ENCODE data around the gene SCUBE3.

SCUBE3 gene

DNA sequence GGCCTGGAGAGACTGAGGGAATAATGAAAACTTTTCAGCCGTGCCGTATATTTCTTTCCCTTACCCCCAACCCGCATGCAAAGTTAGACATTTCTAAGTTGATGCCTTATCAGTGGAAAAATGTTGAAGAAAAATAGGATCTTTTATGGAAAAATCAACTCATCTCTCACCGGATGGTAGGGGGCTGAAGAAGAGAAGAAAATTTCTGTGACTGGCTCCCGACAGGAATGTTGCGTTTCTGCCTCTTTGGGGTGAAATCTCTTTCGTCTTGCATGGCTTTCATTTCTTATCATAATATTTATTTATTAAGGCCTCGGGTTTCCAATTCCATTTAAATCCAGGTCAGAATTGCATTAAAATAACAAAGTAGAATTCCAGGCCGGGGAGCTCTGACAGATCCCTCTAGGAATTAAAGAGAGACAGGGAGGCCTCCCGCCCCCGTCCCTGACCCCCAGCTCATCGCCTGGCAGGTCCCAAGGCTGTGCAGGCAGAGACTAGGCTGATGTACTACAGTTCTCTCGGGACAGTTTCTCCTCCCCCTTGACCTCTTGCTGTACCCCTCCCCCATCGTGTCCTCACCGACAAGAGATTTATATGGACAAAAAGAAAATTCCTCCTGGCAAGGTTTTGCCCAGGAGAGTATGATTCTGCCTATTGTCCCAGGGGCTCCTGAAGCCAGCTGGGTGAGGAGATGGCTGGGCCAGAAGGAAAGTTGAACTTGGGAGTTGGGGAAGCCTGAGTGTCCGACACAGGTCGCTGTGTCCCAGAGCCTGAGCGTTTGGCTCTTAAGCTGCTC is 1.3 kb downstream of the SCUBE3 start:
- DNase-seq, result no peak

DNA sequence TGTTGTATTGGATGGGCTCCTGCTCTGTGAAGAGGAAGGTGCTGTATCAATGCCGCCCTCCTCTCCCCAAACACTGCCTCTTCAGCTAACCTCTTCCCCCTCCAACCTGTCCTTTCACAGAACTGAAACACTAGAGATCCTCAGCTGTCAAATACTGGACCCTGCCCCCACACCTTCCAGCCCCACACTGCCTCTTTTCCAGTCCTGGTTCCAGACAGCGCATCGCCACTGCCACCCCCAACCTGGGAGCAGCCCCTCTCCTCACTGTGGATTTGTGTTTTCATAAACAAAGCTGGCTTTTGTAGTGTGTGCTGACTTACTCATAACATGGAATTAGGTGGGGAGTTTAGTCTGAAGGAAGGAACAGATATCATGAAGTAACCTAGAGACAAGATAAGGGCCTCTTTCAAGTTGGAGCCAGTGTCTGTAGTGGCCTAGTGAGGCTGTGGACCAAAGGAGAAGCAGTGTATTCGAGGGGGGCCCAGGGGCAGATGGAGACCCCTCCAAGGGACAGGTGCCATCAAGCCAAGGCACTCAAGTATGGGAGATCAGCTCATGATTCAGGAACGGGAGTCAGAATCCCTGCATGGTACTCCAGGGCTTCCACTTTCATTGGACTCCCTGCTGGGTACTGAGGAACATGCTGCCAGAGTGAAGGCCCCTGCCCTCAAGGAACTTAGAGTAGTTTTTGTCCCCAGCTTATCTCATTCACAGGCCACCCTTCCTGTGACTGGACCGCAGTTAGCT is 2.1 kb downstream of the SCUBE3 start:
- DNase-seq, result no peak

DNA sequence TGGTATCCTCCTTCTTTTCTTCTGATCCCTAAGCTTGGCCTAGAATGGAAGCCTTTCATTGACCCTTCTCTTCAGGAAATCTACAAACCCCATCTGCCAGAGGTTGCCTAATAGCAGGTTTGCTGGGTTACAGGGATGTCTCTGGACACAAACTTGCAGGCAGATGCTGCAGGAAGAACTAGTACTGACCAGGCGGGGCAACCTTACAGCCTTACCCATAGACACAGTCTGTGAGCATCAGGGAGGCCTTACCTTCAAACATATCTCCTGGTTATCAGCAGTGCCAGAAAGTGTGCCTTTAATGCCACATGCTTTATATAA is 2.6 kb downstream of the SCUBE3 start:
- DNase-seq, result no peak

DNA sequence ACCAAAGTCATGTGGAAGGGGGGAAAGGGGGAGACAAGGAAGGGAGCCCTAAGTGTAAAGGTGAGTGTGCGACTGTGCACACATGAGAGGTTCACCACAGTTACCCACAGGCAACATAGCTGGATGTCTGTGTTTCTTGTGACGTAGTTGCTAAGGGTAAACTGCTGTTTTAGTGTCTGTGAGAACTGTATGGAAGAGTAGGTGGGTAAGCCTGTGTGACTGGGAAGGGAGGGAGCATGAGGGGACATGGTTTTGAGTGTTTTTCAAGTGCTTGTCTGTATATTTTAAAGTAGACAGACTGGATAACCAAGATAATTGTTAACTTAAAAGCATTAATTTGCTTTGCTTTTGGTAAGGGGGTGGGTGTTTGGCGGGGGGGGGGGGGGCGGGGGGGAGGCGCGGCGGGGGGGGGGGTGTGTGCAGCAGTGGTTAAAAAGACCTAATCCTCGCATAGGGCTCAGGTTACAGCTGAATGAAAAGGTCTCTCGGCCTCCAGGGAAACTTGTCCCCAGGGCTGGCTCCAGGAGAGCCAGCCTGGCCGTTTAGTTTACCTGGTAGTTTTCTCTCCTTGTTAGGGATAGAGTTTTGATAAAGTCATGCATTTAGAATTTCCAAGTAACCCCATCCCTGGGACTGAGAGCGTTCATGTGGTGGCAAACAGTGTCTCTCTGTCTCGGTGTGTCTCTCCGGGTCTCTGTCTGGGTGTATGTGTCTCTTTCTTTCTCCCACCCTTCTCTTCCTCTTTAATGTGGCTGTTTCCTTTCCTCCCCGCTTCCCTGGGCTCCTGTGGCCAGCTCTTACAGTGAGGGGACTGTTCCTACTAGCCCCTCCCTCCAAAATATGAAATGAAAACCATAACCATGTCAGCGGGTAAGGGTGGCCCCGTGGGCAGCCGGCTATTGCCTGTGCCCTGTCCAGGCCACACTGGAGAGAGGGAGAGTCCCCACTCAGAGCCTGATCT is 3.4 kb downstream of the SCUBE3 start:
- no peak for DNase-seq

DNA sequence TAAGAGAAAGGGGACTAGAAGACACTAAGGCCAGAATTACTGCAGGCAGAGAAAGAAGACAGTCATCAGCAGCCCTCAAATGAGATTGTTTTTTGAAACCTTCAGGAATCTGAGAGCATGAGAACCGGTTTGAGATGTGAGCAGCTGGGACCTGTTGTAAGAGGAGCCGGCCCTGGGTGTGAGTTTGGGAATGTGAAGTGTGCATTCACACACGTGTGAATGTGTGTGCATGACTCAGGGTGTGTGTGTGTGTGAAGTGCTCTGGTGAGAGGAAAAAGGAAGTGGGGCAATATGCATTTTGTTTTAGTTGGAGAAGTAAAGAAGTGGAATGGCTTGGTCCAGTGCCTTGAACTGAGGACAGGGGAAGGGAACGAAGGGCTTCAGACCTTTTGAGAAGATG is 4.3 kb downstream of the SCUBE3 start:
- peak; percentile 31 to 33 for DNase-seq

DNA sequence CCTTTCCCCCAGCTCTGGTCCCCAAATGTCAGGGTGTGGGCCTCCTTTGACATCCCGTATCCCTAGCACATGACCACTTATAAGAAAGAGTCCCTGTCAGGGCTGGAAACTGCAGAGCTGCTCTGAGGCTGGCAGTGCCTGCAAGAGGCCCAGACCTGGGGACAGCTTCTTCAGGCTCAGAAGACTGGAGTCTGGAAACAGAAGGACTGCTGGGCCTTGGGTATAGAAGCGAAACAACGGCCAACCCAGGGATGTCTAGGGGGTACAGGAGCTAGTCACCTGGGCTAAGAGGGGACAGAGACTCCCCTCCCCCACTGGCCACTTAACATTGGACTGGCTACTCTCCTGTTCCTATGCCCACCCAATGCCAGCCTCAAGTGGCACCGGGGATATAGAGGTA is 4.7 kb downstream of the SCUBE3 start:
- no peak for DNase-seq

DNA sequence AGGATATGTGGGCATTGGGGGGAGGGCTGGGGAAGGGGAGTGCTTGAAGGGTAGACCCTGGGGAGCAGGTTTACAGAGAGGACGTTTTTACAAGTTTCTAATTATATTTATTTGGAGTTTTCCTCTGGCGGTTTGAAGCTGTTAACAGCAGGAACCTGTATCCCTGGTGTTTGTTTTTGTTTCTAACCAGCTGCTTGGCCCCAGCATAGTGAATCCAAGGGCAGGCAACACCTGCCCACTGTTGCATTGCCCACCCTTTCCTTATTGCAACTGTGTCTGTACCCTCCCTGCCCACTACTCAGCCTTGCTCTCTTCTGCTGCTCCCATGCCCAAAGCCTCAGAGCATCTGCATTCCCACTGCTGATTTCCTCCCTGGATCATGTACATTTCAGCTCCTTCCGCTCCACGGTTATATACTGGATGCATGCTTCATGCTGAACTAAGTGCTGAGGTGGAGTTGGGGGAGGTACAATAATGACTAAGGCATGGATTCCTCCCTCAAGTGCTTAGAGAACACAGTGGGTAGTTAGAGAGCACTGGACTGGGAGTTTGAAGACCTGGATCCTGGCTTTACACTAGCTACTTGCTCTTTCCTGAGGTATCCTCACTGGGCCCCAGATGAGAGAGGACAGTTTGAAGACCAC is 6.0 kb downstream of the SCUBE3 start:
- no peak for DNase-seq

DNA sequence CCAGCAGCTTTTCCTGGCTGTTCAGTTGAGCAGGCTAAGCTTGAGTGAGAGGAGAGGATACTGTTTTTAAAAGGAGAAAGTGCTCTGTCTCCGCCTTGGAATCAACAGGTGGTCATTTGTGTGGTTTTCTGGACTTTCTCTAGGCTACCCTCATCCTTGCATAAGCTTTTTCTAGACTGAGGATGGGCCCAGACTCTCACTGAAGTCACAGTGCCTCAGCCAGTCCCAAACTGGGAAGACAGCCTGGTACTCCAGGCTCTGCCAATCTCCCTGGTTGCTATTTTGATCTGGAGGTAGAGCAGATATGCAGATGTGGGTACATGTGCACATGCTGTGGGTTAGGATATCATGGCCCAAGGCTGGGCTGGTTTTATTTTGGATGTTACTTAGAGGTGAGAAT is 7.0 kb downstream of the SCUBE3 start:
- DNase-seq, result no peak

DNA sequence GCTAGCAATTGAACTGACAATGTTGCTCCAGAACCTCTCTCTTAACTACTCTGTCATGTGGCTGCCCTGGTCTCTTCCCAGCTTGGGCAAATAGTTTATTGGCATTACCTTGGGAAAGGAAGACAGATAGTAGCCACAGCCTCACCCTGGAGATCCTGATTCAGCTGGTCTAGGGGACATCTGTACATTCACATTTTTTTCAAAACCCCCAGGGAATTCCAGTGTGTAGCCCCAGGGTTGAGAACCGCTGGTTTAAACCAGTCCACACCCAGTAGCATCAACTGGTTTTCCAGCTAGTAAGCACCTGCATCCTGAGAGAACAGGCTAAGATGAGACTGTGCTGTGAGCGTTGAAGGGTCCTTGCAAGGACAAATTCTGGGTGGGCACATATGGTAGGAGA is 9.6 kb downstream of the SCUBE3 start:
- DNase-seq, result no peak

DNA sequence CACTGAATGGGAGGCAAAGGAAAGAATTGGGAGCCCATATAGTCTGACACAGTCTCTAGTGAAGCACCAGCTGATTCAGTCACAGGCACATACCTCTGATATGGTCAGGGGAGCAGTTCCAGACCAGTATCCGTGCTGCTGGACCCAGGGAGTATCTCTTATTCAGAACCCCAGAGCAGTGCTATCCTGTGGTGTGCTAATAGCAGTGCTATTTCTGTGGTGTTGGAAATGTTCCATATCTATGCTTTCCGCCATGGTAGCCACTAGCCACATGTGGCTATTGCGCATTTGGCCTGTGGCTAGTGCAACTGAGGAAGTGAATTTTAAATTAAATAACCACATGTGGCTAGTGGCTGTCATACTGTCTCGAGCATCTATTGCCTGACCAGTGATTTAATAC is 11.0 kb downstream of the SCUBE3 start:
- DNase-seq, result no peak

DNA sequence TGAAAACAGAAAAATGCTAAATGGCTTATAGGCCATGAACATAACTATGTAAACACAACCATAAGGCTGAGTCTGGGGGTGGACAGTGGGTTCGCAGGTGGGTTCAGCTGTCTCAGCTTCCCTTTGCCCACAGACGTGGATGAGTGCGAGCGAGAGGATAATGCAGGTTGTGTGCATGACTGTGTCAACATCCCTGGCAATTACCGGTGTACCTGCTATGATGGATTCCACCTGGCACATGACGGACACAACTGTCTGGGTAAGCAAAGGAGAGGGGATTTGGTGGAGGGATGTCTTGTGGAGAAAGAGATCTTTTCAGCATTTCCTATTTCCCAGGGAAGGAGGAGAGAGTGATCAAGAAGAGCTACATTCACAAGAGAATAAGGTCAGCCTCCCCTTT is 14.7 kb downstream of the SCUBE3 start:
- no peak for DNase-seq

DNA sequence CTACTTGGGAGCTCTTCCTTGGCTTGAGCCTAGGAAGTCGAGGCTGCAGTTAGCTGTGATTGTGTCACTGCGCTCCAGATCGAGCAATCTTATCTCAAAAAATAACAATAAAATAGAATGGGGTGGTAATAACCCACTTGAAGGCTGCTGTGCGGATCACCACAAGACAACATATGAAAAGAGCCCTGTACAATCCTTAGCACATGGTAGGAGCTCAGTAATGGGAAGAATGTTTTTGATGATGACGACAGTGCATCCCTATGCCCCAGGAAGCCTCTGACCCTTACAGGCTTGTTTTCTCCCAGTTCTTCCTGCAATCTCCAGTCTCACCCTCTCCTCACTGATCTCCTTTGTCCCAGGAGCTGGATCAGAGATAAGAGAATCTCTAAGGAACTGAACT is 15.5 kb downstream of the SCUBE3 start:
- no peak for DNase-seq

DNA sequence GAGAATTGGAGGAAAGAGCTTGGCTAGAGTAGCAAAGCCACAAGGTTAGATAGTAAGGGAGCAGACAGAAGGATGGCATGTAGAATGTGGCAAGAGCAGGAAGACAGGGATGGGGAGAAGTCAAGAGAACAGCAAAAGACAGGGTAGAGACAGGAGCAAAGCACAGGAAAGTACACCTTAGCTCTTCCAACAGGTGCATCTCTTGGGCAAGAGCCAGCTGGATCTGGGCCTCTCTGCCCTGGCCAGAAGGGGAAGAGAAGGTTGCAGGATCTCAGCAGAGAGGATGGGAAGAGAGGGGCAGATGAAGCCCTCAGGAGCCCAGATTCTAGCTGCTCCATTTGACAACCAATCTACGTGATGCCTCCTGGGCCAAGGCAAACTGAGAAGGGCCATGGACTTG is 16.7 kb downstream of the SCUBE3 start:
- DNase-seq, result no peak

DNA sequence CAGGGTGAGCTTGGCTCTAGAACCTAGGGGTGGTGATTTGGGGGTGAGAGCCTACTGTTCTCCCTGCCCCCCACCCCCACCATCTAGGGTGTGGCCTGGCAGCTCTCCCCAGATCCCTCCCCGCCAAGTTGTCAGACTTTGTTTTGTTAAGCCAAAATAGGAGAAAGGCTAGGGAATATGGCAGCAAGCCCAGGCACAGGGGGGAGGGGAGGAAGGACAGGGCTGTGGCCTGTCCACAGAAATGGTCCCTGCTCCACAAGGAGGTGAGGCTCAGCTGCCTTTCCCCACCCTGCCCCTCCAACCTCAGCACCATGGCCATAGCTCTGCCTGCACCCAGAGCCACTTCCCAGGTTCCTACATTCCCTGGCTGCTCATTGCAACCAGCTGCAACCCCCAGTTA is 17.2 kb downstream of the SCUBE3 start:
- DNase-seq, result no peak

DNA sequence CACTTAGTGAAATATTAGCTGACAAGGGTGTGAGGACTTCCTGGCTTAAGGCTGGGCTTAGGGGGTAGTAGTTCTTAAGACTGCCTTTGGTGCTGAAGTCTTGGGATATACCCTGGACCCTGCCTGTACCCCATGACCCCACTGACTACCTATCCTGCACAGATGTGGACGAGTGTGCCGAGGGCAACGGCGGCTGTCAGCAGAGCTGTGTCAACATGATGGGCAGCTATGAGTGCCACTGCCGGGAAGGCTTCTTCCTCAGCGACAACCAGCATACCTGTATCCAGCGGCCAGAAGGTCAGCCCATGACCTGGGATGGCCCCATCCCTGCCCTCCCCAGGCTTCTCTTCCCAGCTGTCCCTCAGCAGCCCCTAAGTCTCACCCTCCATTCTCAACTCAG is 17.8 kb downstream of the SCUBE3 start:
- no peak for DNase-seq

DNA sequence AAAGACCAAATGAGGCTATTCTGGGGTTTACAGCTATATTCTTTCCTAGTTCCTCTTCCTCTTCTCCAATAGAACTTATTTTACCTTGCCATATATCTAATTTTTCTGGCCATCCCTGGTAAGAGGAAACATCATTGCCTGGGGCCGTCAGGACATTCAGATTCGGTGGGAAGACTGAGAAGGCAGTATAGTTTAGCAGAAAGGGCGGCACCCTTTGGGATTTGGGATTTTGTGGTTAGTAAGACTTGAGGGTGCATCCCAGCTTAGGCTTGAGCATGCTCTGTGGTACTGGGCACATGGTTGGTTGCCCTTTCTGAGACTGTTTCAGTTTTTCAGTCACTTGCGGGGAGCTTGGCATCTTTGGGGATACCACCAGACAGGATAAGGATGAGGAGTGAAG is 21.1 kb downstream of the SCUBE3 start:
- no peak for DNase-seq

DNA sequence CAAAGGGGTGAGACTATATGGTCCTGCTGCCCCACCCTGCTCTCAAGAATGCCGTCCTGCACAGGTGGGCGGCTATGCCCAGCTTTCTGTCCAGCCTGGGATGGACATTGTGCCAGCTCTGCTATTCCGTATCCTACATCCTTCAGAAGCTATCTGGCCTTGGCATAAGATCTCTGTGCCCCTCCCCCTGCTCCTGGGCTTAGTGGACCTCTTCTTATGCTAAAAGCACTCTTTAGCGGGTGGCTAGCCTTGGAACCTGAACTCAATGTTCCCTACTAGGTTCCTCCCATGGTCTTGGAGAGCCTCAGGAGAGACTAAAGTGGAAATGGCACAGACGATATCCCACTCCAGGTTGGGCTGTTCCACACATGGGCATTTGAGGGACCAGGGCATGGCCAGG is 22.5 kb downstream of the SCUBE3 start:
- DNase-seq, result no peak

DNA sequence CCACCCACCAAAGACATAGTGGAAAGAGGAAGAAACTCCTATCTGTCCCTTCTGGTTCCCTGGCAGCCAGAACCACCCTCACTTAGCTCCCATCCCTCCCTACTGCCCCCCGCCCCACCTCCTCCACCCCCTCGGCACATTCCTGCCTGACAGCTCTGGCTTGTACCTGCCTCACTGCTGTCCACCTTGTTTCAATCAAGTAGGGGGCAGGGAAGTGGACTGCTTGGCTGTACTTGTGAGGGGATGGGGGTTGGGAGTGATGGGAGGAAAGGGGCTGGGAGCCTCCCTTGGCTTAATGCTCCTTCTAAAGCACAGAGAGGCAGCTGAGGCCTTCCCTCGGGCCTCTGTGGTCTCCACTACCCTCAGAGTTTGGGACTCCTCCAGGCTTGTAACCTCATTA is 23.7 kb downstream of the SCUBE3 start:
- no peak for DNase-seq

DNA sequence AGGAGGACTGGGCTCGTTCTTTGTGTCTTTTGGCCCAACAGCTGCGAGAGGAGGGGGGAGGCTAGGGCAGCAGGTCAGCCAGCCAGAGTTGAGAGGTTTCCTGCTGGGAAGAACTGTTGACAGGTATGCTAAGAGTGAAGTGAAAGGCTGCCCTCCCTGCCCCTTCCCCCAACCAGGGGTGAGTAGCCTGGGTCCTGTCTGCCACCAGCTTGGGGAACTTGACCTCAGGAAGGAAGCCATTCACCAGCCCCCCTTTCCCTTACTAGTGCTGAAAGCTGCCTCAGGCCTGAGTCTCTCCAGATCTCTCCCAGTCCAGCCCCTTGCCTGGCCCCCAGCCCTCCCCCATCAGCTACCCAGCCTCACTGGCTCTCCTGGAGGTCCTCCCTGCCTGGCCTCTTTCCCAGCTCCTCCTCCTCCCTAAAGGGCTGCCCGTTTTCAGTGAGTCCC is 25.1 kb downstream of the SCUBE3 start:
- DNase-seq, result no peak

DNA sequence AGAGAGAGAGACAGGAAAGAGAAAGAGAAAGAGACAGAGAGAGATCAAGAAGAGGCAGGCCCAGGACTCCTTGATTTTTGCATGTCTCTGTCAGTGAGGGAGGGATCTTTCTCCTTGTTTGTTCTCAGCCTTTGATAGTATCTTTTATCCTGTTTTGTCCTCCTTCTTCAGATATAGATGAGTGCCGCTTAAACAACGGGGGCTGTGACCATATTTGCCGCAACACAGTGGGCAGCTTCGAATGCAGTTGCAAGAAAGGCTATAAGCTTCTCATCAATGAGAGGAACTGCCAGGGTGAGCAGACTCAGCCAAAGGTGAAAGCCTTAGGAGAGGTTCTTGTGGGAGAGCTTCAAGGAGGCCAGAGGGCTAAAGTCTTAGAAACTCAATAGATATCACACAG is 25.8 kb downstream of the SCUBE3 start:
- DNase-seq, result no peak

DNA sequence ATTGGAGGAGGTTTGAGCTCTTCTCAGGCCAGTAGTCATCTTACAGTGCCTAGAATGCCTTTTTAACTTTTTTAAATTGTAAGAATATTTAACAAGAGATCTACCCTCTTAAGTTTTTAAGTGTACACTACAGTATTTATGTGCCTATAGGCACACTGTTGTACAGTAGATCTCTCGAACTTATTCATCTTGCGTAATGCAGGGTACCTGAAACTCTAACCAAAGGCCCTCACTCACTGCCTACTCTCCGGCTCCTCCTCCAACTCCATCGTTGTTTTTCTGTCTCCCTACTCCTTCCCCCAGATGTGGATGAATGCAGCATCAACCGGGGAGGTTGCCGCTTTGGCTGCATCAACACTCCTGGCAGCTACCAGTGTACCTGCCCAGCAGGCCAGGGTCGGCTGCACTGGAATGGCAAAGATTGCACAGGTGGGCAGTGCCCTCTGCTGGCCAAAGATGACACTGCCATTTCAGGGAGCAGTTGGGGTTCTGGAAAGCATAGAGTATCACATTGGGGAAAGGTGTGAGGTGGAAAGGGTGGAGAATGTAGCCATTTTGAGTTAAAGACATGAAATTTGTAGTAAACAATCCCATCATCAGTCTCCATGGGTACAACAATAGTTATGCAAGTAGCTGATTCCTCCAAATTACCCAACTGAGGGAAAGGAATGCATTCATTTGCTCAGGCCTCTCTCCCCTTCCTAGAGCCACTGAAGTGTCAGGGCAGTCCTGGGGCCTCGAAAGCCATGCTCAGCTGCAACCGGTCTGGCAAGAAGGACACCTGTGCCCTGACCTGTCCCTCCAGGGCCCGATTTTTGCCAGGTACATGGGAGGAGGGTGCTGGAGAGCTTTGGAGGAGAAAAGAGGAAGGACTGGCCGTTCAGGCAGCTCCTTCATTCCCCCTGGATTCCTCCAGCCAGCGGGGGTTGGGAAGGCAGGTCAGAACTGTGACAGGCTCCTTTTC is 27.4 kb downstream of the SCUBE3 start:
- DNase-seq, result peak in 1 of 2 donors; percentile 78

DNA sequence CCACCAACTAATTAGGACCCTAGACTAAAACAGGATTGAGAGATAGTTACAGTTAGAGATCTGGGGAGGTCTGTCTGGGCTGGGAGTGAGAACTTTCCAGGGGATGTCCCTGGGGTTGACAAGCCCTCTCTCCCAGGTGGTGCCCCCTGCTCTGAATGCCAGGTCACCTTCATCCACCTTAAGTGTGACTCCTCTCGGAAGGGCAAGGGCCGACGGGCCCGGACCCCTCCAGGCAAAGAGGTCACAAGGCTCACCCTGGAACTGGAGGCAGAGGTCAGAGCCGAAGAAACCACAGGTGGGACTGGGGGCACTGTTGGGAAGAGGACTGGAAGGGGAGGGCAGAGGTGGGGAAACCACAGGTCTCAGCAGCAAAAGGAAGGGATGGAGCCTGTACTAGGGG is 28.7 kb downstream of the SCUBE3 start:
- DNase-seq, result no peak
